ENCODE results near the gene COL23A1. TPM values are rescaled to one million over a fixed set of nuclear protein-coding genes. Genes with fewer than 3 reads are reported as not detected.

Gene COL23A1
- polyA plus RNA-seq, 1 donor (not counting 4 experiments of a cell fraction or from before 2014, with no cell fraction given), result not detected

DNA sequence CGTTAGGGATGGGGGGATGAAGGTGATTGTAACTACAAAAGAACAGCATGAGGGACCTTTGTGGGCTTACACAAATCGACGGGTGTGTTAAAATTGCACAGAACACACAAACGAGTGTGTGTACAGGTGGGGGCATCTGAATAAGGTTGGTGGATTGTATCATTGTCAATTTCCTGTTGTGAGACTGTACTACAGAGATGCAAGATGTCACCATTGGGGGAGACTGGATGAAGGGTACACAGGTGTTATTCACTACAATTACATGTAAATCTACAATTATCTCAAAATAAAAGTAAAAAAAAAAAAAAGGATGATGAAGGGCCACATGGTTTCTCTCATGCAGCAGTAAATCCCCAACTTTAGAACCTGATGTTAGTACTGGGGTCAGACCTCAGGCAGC is 326.1 kb downstream of the COL23A1 start:
- H3K27ac ChIP-seq (ENCODE audit: control insufficient read depth, insufficient read depth, low read length), result no peak overlapping the region
- H3K9me3 ChIP-seq (ENCODE audit: control insufficient read depth, low read depth, low read length), result no peaks in the 10 kb centered on the region
- no peaks in the 10 kb centered on the region for H4K20me1 ChIP-seq (ENCODE audit: control insufficient read depth, extremely low read depth, insufficient read depth, low read length)
- H3K36me3 ChIP-seq (ENCODE audit: control insufficient read depth in 2 of 2, extremely low read depth in 1 of 2, insufficient read depth in 2 of 2, low read length in 2 of 2), result no peaks in the 10 kb centered on the region
- no peaks in the 10 kb centered on the region for H3K79me2 ChIP-seq (ENCODE audit: control insufficient read depth, insufficient read depth, low read length)
- H3K4me1 ChIP-seq (ENCODE audit: control insufficient read depth, extremely low read depth, insufficient read depth, low read length), result no peaks in the 10 kb centered on the region
- no peak overlapping the region for H2AFZ ChIP-seq (ENCODE audit: control insufficient read depth, low read length)
- H3K9ac ChIP-seq (ENCODE audit: control insufficient read depth, extremely low read depth, insufficient read depth, low read length), result no peak overlapping the region
- H3K9me1 ChIP-seq (ENCODE audit: control insufficient read depth, extremely low read depth, insufficient read depth, low read length), result no peaks in the 10 kb centered on the region
- DNase-seq (ENCODE audit: low read depth, low spot score) (no peak), FAIRE-seq (no peak)
- H3K4me3 ChIP-seq (ENCODE audit: control insufficient read depth in 2 of 3, extremely low read depth in 1 of 3, insufficient read depth in 2 of 3, low read depth in 1 of 3, low read length in 3 of 3), result no peak overlapping the region
- dilution Hi-C loops (cut with MboI; ENCODE audit: extremely low pct_ligation_motif_present, low sequenced_read_pairs), result no loop called here
- TF ChIP-seq, protein P1, sequence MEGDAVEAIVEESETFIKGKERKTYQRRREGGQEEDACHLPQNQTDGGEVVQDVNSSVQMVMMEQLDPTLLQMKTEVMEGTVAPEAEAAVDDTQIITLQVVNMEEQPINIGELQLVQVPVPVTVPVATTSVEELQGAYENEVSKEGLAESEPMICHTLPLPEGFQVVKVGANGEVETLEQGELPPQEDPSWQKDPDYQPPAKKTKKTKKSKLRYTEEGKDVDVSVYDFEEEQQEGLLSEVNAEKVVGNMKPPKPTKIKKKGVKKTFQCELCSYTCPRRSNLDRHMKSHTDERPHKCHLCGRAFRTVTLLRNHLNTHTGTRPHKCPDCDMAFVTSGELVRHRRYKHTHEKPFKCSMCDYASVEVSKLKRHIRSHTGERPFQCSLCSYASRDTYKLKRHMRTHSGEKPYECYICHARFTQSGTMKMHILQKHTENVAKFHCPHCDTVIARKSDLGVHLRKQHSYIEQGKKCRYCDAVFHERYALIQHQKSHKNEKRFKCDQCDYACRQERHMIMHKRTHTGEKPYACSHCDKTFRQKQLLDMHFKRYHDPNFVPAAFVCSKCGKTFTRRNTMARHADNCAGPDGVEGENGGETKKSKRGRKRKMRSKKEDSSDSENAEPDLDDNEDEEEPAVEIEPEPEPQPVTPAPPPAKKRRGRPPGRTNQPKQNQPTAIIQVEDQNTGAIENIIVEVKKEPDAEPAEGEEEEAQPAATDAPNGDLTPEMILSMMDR (optimal IDR thresholded peaks at IDR 0.05 in 1 of 3, IDR thresholded peaks at IDR 0.05 in 1 of 3, conservative IDR thresholded peaks at IDR 0.05 in 1 of 3; ENCODE audit: extremely low read depth in 1 of 3, insufficient read depth in 2 of 3, low read length in 3 of 3), result no peak
- TF ChIP-seq EZH2 (IDR thresholded peaks at IDR 0.05; ENCODE audit: low read length), result no peak
- H3K4me2 ChIP-seq (ENCODE audit: control insufficient read depth, extremely low read depth, insufficient read depth, low read depth, low read length), result no peak overlapping the region
- no peaks in the 10 kb centered on the region for H3K27me3 ChIP-seq (ENCODE audit: control insufficient read depth, extremely low read depth, insufficient read depth, low read length)

DNA sequence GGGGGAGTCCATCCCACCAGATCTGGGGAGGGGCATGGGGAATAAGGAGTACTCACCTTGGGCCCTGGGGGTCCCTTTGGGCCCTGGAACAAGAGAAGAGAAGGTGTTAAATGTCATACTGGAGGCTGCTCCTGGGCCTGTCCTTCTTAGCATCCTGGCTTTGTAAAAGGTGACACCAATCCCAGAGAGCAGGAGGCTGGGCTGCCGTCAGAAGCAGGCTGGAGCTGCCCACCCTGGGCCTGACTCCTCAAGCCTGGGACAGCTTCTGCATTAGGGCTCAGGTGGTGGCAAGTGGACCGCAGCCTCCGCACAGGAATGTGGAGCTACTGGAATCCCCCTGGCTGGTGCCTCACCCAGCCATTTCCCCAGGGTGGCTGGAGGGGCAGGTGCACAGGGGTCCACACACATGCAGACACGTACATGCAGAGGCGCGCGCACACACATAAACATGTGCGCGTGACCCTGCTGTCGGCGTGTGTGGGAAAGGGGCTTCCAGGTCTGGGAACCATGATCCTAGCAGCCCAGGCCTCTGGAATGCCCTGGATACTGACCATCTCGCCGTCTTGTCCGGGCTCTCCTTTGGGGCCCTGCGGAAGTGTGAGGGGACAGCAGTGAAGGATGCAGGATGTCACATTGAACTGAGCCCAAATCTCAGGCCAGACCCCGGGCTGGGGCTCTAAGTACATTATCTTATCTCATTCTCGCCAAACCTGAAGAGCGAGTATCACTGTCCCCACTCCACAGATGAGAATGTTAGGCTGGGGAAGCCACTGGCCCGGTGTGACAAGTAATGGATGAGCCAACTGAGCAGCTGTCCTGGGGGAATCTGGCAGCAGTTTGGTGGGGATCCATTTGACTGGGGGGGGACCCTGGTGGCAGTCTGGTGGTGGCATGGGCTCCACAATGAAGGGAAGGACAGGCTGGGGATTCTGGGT is 328.3 kb downstream of the COL23A1 start:
- no peaks in the 10 kb centered on the region for H3K9me1 ChIP-seq (ENCODE audit: control insufficient read depth, extremely low read depth, insufficient read depth, low read length)
- H3K4me1 ChIP-seq (ENCODE audit: control insufficient read depth, extremely low read depth, insufficient read depth, low read length), result no peaks in the 10 kb centered on the region
- H3K27ac ChIP-seq (ENCODE audit: control insufficient read depth, insufficient read depth, low read length), result no peak overlapping the region
- dilution Hi-C loops (cut with MboI; ENCODE audit: extremely low pct_ligation_motif_present, low sequenced_read_pairs), result no loop called here
- FAIRE-seq (no peak), DNase-seq (ENCODE audit: low read depth, low spot score) (no peak)
- no peaks in the 10 kb centered on the region for H4K20me1 ChIP-seq (ENCODE audit: control insufficient read depth, extremely low read depth, insufficient read depth, low read length)
- H2AFZ ChIP-seq (ENCODE audit: control insufficient read depth, low read length), result no peak overlapping the region
- H3K27me3 ChIP-seq (ENCODE audit: control insufficient read depth, extremely low read depth, insufficient read depth, low read length), result no peaks in the 10 kb centered on the region
- no peaks in the 10 kb centered on the region for H3K9me3 ChIP-seq (ENCODE audit: control insufficient read depth, low read depth, low read length)
- no peak overlapping the region for H3K9ac ChIP-seq (ENCODE audit: control insufficient read depth, extremely low read depth, insufficient read depth, low read length)
- H3K79me2 ChIP-seq (ENCODE audit: control insufficient read depth, insufficient read depth, low read length), result no peaks in the 10 kb centered on the region
- no peak overlapping the region for H3K4me2 ChIP-seq (ENCODE audit: control insufficient read depth, extremely low read depth, insufficient read depth, low read depth, low read length)
- no peak for TF ChIP-seq EZH2 (IDR thresholded peaks at IDR 0.05; ENCODE audit: low read length)
- TF ChIP-seq, protein P1 (optimal IDR thresholded peaks at IDR 0.05 in 1 of 3, IDR thresholded peaks at IDR 0.05 in 1 of 3, conservative IDR thresholded peaks at IDR 0.05 in 1 of 3; ENCODE audit: extremely low read depth in 1 of 3, insufficient read depth in 2 of 3, low read length in 3 of 3), result no peak
- H3K36me3 ChIP-seq (ENCODE audit: control insufficient read depth in 2 of 2, extremely low read depth in 1 of 2, insufficient read depth in 2 of 2, low read length in 2 of 2), result no peaks in the 10 kb centered on the region
- no peak overlapping the region for H3K4me3 ChIP-seq (ENCODE audit: control insufficient read depth in 2 of 3, extremely low read depth in 1 of 3, insufficient read depth in 2 of 3, low read depth in 1 of 3, low read length in 3 of 3)
